Body of pancreas (tissue), 4 donors: ENCODE data around the gene VGF.

Experiments
- CTCF ChIP-seq, 7 experiments: fragments of 450-650 bp in 4 of 7; fragments of 200-600 bp in 3 of 7; sonication (generic) in 3 of 7; IDR thresholded peaks; one replicate each; pipeline ENCODE4 v1.5.1; 2016 to 2019; ENCODE audit warnings: antibody characterized with exemption in 7 of 7
- POLR2A ChIP-seq, 3 donors: fragments of 450-650 bp; IDR thresholded peaks; one replicate each; pipeline ENCODE4 v1.6.1; 2016; ENCODE audit warnings: antibody characterized with exemption in 3 of 3, mild to moderate bottlenecking in 2 of 3

DNA sequence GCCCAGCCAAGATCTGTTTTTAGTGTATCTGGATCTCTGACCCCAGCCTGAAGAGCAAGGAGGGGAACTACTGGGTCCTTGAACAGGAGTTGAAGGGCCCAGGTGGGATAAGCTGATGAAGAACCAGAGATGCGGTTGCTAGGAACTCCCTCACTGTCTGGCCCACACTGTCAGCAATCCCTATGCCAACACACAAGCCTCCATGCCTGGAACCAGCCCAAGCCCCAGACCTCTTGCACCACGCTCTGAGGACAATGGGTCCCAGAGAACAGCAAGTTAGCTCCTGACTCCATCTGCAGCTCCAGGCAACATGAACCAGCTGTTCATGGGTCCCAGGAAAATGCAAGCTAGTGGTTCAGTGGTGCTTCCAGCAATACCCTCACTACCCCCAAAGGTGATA lies 12.3 kb upstream of the VGF start:
- no peak for TF ChIP-seq CTCF (IDR thresholded peaks at IDR 0.05)
- TF ChIP-seq POLR2A (IDR thresholded peaks at IDR 0.05) = no peak
